GM23338 (cell line): ENCODE data around the gene HEXD. TPM values are rescaled to one million over a fixed set of nuclear protein-coding genes. Genes with fewer than 3 reads are reported as not detected.

ENCODE experiments used
- ATAC-seq: fragments of 200-7000 bp; cut with Tn5 transposase; 3 replicates; pipeline ENCODE4 v1.9.1; 2020
- DNase-seq: peaks from one replicate; pipeline ENCODE4 v3.0.0-alpha.2; 2015; ENCODE audit warnings: low spot score
- H2AFZ ChIP-seq: fragments of 200-600 bp; sonication (generic); 2 replicates; pipeline ENCODE4 v1.8.0; 2016; ENCODE audit warnings: antibody characterized with exemption, mild to moderate bottlenecking, moderate library complexity
- H3F3A ChIP-seq: fragments of 200-600 bp; sonication (generic); replicated peaks from 2 replicates; pipeline ENCODE4 v1.8.0; 2017; ENCODE audit warnings: antibody characterized with exemption, mixed run types, low read depth
- H3K27ac ChIP-seq: fragments of 200-600 bp; sonication (generic); 2 replicates; pipeline ENCODE4 v1.6.1; 2016; ENCODE audit warnings: low read depth
- H3K27me3 ChIP-seq: fragments of 200-600 bp; sonication (generic); 2 replicates; pipeline ENCODE4 v1.8.0; 2016; ENCODE audit warnings: mild to moderate bottlenecking, mixed run types, moderate library complexity; ENCODE audit not compliant: insufficient read depth
- H3K36me3 ChIP-seq: fragments of 200-600 bp; sonication (generic); 2 replicates; pipeline ENCODE4 v1.8.0; 2016; ENCODE audit warnings: mild to moderate bottlenecking; ENCODE audit not compliant: insufficient read depth
- H3K4me1 ChIP-seq: fragments of 200-600 bp; sonication (generic); 2 replicates; pipeline ENCODE4 v1.8.0; 2016; ENCODE audit warnings: mild to moderate bottlenecking, moderate library complexity; ENCODE audit not compliant: insufficient read depth
- H3K4me2 ChIP-seq: fragments of 200-600 bp; sonication (generic); 2 replicates; pipeline ENCODE4 v1.7.1; 2017; ENCODE audit warnings: mixed run types
- H3K4me3 ChIP-seq: fragments of 200-600 bp; sonication (generic); 2 replicates; pipeline ENCODE4 v1.6.1; 2016; ENCODE audit warnings: mixed run types
- H3K79me2 ChIP-seq: fragments of 200-600 bp; sonication (generic); replicated peaks from 2 replicates; pipeline ENCODE4 v1.8.0; 2017; ENCODE audit warnings: mild to moderate bottlenecking; ENCODE audit not compliant: insufficient read depth
- H3K9me2 ChIP-seq: fragments of 200-600 bp; sonication (generic); 2 replicates; pipeline ENCODE4 v1.8.0; 2017; ENCODE audit not compliant: insufficient read depth
- H4K20me1 ChIP-seq: fragments of 200-600 bp; sonication (generic); replicated peaks from 2 replicates; pipeline ENCODE4 v1.8.0; 2017; ENCODE audit warnings: mild to moderate bottlenecking; ENCODE audit not compliant: insufficient read depth
- H3K27ac Mint-ChIP-seq: 2 replicates; pipeline ENCODE4 v1.8.0; 2020; ENCODE audit warnings: inconsistent platforms, mild to moderate bottlenecking, moderate library complexity, mixed read lengths
- H3K27me3 Mint-ChIP-seq: 3 replicates; pipeline ENCODE4 v1.8.0; 2022; ENCODE audit warnings: low read depth, mild to moderate bottlenecking, moderate library complexity, mixed read lengths, inconsistent platforms; ENCODE audit not compliant: insufficient read depth, poor library complexity
- H3K36me3 Mint-ChIP-seq: 3 replicates; pipeline ENCODE4 v1.8.0; 2021; ENCODE audit warnings: low read depth, mild to moderate bottlenecking, inconsistent platforms, moderate library complexity, mixed read lengths
- H3K4me1 Mint-ChIP-seq: 3 replicates; pipeline ENCODE4 v1.8.0; 2020; ENCODE audit warnings: mild to moderate bottlenecking, inconsistent platforms, mixed read lengths
- H3K4me3 Mint-ChIP-seq: 3 replicates; pipeline ENCODE4 v1.8.0; 2021; ENCODE audit warnings: moderate library complexity, mild to moderate bottlenecking, inconsistent platforms, mixed read lengths
- H3K9me3 Mint-ChIP-seq: 3 replicates; pipeline ENCODE4 v1.8.0; 2020; ENCODE audit warnings: moderate library complexity, mild to moderate bottlenecking, inconsistent platforms, mixed read lengths
- CREB1 ChIP-seq: fragments of 250-450 bp; sonication (Bioruptor Pico); IDR thresholded peaks from 2 replicates; pipeline ENCODE4 v1.5.0; 2020; ENCODE audit warnings: low read depth, mild to moderate bottlenecking, moderate library complexity
- CTCF ChIP-seq, 2 experiments: fragments of 200-600 bp in 1 of 2; sonication (generic) in 1 of 2; conservative IDR thresholded peaks; 2 replicates each; pipeline versions ENCODE4 v1.5.1 to v1.6.1; 2016 to 2017; ENCODE audit warnings: antibody characterized with exemption in 2 of 2, low read depth in 2 of 2, mild to moderate bottlenecking in 2 of 2, moderate library complexity in 1 of 2
- EZH2 ChIP-seq: fragments of 200-600 bp; sonication (generic); IDR thresholded peaks from one replicate; pipeline ENCODE4 v1.8.0; 2017; ENCODE audit warnings: antibody characterized with exemption, mild to moderate bottlenecking, low read depth; ENCODE audit not compliant: unreplicated experiment
- POLR2AphosphoS5 ChIP-seq: IDR thresholded peaks from 2 replicates; pipeline ENCODE4 v1.6.1; 2016; ENCODE audit warnings: antibody characterized with exemption, low read depth
- REST ChIP-seq: IDR thresholded peaks from one replicate; pipeline ENCODE4 v1.6.1; 2018; ENCODE audit warnings: antibody characterized with exemption; ENCODE audit not compliant: unreplicated experiment
- ZNF114 ChIP-seq: fragments of 250-450 bp; sonication (Bioruptor Pico); IDR thresholded peaks from 2 replicates; pipeline ENCODE4 v1.5.0; 2020; ENCODE audit warnings: mild to moderate bottlenecking, moderate library complexity
- ZNF331 ChIP-seq: fragments of 250-450 bp; sonication (Bioruptor Pico); IDR thresholded peaks from 2 replicates; pipeline ENCODE4 v1.5.0; 2020; ENCODE audit warnings: low read depth, mild to moderate bottlenecking, moderate library complexity
- ZNF462 ChIP-seq: fragments of 250-450 bp; sonication (Bioruptor Pico); IDR thresholded peaks from 2 replicates; pipeline ENCODE4 v1.5.0; 2020; ENCODE audit warnings: mild to moderate bottlenecking, moderate library complexity
- polyA plus RNA-seq: library from polyadenylated mRNA; unstranded; fragments of >200 nt; fragmentation: Nextera tagmentation; extraction: Ambion mirVana; gene quantifications from 2 replicates; pipeline ENCODE4 v1.2.1, GENCODE V29; 2016
- total RNA-seq: library from RNA; depleted of rRNA; stranded (reverse); fragments of >200 nt; shearing (Covaris generic); gene quantifications from 2 replicates; pipeline ENCODE4 v1.2.3, GENCODE V29; 2014

The HEXD gene
- total and polyA plus RNA-seq, 2 experiments from 2014 or later = 11.9 to 31.1 TPM

- no peak for TF ChIP-seq EZH2
- TF ChIP-seq CTCF (conservative IDR thresholded peaks at IDR 0.05; ENCODE audit: low read depth in 2 of 2) = no peak
- no peak for TF ChIP-seq POLR2AphosphoS5
- TF ChIP-seq REST = no peak
- TF ChIP-seq ZNF114 = no peak
- H3K4me1 ChIP-seq = no peaks in the 10 kb centered on the region
- H3K79me2 ChIP-seq = no peaks in the 10 kb centered on the region
- peaks cover 3% of the 10 kb centered on the region for H3K27me3 Mint-ChIP-seq
- no peak overlapping the region for H3K4me3 Mint-ChIP-seq
- H3K36me3 Mint-ChIP-seq = peaks cover 7% of the 10 kb centered on the region
- no peak overlapping the region for H3K4me2 ChIP-seq
- H3K9me2 ChIP-seq = no peaks in the 10 kb centered on the region
- H3K9me3 Mint-ChIP-seq = no peaks in the 10 kb centered on the region
- no peak overlapping the region for H3K4me3 ChIP-seq
- H2AFZ ChIP-seq = no peak overlapping the region
- ATAC-seq (no peak), DNase-seq (no peak)
- H3K27ac ChIP-seq = no peak overlapping the region
- H3K36me3 ChIP-seq = no peaks in the 10 kb centered on the region
- H3F3A ChIP-seq = 0 out of 2 replicates have a peak, but pooled peaks cover 2% of the 10 kb centered on the region
- no peaks in the 10 kb centered on the region for H3K27me3 ChIP-seq
- no peak overlapping the region for H3K27ac Mint-ChIP-seq
- no peaks in the 10 kb centered on the region; the same call in 1 of the 2 replicates for H4K20me1 ChIP-seq
- no peaks in the 10 kb centered on the region for H3K4me1 Mint-ChIP-seq
Observed at GRCh38 chr17:82402865-82403264, 15.3 kb upstream of the HEXD start.

GRCh38 chr17:82403662-82404660, 14.2 kb upstream of the HEXD start:
- no peaks in the 10 kb centered on the region for H3K27me3 ChIP-seq
- no peaks in the 10 kb centered on the region for H3K36me3 ChIP-seq
- DNase-seq (no peak), ATAC-seq (no peak)
- no peak overlapping the region for H3K27ac ChIP-seq
- H3K4me2 ChIP-seq = no peak overlapping the region
- H3K4me1 ChIP-seq = no peaks in the 10 kb centered on the region
- no peak overlapping the region for H2AFZ ChIP-seq
- no peak overlapping the region for H3K4me3 ChIP-seq
- H3K9me2 ChIP-seq = no peaks in the 10 kb centered on the region
- H3K4me1 Mint-ChIP-seq = no peaks in the 10 kb centered on the region; the same call in 2 of the 3 replicates
- H3K27me3 Mint-ChIP-seq = peaks cover 2% of the 10 kb centered on the region
- 0 out of 2 replicates have a peak, but pooled peaks cover 2% of the 10 kb centered on the region for H3F3A ChIP-seq
- H3K36me3 Mint-ChIP-seq = peaks cover 7% of the 10 kb centered on the region
- no peaks in the 10 kb centered on the region; the same call in 1 of the 2 replicates for H4K20me1 ChIP-seq
- no peaks in the 10 kb centered on the region for H3K79me2 ChIP-seq
- H3K27ac Mint-ChIP-seq = no peak overlapping the region
- no peaks in the 10 kb centered on the region for H3K9me3 Mint-ChIP-seq
- H3K4me3 Mint-ChIP-seq = no peak overlapping the region
- TF ChIP-seq ZNF462 (CRISPR knock-in tag) (no peak), EZH2 (no peak), ZNF331 (CRISPR knock-in tag) (no peak), POLR2AphosphoS5 (no peak), CREB1 (CRISPR knock-in tag) (no peak)
